Ovary (tissue), 3 donors: Measurements from ENCODE around the gene BMP2K.

Experiments used
- POLR2A ChIP-seq: fragments of 450-650 bp; IDR thresholded peaks from one replicate; pipeline ENCODE4 v1.6.1; 2017; ENCODE audit warnings: antibody characterized with exemption, mild to moderate bottlenecking, moderate library complexity
- TF ChIP-seq, protein P1 (sequence below), 3 donors: fragments of 450-650 bp in 2 of 3; fragments of 200-600 bp in 1 of 3; IDR thresholded peaks; one replicate each; pipeline versions ENCODE4 v1.5.1 to v1.8.0; 2016 to 2022; ENCODE audit warnings: antibody characterized with exemption in 3 of 3, mild to moderate bottlenecking in 1 of 3
- donor health status: DM: no; HTN: no; CAD: no.

GRCh38 chr4:78766026-78766425 is 10.1 kb upstream of the BMP2K start:
- TF ChIP-seq, protein P1, sequence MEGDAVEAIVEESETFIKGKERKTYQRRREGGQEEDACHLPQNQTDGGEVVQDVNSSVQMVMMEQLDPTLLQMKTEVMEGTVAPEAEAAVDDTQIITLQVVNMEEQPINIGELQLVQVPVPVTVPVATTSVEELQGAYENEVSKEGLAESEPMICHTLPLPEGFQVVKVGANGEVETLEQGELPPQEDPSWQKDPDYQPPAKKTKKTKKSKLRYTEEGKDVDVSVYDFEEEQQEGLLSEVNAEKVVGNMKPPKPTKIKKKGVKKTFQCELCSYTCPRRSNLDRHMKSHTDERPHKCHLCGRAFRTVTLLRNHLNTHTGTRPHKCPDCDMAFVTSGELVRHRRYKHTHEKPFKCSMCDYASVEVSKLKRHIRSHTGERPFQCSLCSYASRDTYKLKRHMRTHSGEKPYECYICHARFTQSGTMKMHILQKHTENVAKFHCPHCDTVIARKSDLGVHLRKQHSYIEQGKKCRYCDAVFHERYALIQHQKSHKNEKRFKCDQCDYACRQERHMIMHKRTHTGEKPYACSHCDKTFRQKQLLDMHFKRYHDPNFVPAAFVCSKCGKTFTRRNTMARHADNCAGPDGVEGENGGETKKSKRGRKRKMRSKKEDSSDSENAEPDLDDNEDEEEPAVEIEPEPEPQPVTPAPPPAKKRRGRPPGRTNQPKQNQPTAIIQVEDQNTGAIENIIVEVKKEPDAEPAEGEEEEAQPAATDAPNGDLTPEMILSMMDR (IDR thresholded peaks at IDR 0.05), result no peak
- no peak for TF ChIP-seq POLR2A
